Activated T-cell treated with anti-CD3 and anti-CD28 coated beads for 24 hours (primary cell): ENCODE measurements around the gene ACTR10.
A peak's percentile ranks its signal among the peaks of the same experiment; 100 is the strongest.
"Not testable (repeated sequence)": the region's sequence is repeated elsewhere in the genome, so short reads cannot be mapped to it uniquely, and the experiment has no call there.

Experiments used
- DNase-seq: peaks from one replicate; pipeline ENCODE4 v3.0.0-alpha.2; 2020; ENCODE audit warnings: low read depth

ACTR10 gene

DNA sequence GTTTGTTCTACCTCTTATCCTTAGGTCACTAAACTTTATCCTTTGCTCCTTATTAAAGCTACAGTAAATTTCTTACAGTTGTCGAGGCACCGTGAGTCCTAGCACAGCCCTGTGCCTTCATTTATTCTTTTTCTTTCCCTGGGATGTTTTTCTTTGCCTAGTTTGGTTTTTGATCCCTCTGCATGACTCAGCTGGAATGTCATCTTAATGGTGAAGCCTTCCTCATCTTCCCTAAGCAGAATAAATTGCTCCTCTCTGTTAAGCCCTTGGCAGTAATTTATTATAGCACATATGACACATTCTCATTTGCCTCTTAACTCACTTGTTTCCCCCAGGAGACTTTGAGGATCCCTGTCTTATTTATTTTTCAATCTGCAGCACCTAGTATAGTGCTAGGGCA is 16.6 kb downstream of the ACTR10 start:
- no peak for DNase-seq

DNA sequence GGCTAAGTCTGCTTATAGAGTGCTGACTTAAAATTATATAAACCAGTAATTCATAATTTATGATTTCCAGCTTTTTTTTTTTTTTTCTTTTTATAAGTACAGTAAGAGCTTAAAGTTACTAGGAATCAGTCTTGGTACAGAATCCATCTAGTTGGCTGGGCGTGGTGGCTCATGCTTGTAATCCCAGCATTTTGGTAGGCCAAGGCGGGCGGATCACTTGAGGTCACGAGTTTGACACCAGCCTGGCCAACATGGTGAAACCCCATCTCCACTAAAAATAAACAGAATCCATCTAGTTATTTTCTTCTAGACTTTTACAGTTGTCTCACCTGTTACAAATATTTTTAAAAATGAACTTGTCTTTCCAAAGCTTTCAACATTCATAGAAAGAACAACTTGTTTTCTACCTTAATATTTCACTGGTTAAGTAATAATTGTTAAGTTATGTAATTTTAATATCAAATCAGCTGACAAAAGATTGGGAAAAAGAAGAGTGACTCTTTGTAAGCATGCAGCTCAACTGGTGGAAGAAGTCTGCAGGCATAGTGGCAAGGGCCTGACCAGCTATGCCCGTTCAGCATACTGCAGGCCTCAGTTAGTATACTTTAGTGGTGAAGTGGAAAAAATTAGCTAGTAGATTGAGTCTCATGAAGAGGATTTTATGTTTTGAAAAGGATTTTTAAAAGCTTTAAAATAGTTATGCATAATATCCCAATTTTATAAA is 27.3 kb downstream of the ACTR10 start:
- no peak for DNase-seq

GRCh38 chr14:58238252-58239243 is 38.6 kb downstream of the ACTR10 start:
- no peak for DNase-seq

- peak; percentile 79 for DNase-seq
Measured at GRCh38 chr14:58239244-58240195, 39.6 kb downstream of the ACTR10 start.

DNA sequence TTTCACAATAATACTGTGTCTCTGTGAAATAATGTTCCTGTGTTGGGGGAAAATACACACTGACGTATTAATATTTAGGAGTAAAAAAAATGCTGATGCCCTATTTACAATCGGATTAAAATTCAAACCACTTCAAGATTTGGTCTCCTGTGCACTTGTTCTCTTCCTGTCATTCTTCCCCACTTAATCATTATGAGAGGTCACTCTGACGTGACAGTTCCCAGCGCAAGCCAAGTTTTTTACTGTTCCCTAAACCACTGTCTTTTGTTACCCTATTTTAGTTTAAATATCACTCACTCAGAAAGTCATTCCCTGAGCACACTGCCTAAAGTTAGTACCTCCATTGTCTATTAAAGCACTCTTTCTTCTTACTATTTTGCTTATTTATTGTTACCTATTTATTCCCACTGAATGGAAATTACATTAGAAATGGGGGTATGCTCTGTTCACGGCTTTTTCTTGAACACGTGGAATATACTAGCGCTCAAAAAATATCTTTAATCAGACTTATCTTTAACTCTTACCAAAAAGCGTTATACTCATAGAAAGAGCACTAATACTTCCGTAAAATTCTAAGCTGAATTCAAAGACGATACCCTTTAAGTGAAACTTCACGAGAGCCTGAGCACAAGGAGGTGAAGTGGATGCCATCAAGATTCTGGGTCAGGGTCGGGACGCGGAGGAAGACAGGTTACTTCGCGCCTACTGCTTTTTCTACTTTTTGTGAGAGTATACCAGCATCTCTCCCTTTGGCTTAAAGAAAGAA is 44.0 kb downstream of the ACTR10 start:
- DNase-seq, result no peak

DNA sequence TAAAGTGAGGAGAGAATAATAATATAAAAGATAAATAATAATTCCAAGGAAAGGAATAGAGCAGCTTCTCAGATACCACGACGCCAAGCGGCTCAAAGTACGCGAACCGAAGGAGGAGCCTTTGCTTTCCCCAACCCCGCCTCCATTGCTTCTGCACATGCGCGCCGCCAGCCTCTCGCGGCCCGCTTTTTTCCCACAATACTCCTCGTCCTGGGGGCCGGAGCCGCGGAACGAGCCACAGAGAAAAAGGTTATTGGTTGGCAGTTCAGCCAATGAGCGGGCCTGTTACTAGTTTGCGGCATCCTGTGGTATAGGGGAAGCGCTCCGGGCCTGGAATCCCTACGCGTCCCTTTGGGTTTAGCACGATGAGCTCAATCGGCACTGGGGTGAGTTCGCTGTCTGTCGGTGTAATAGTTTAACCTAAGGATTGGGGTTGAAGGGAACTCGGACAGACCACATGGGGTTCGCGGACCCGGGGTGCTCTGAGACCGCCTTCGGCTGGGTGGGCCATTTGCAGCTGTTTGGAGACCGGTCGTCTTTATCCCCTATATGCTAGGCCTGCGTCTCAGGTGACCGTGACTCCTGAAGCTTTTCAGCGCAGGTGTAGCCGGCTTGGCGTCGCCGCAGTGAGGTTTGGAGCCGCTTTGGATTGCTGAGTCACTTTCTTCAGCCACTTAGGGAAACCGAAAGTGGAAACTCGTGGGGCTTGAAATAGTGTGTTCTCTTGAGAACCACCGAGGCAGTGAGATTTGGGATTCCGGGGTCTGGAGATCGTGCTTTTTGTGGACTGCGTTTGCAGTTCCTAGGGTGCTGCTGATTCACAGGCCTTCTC is 44.8 kb downstream of the ACTR10 start, which contains the start of gene PSMA3:
Gene PSMA3, plus strand, starts transcription at position 288 of the 832 bp plus-strand sequence. Its CDS starts 78 bp downstream, at position 366.
- peak; percentile 98 for DNase-seq

DNA sequence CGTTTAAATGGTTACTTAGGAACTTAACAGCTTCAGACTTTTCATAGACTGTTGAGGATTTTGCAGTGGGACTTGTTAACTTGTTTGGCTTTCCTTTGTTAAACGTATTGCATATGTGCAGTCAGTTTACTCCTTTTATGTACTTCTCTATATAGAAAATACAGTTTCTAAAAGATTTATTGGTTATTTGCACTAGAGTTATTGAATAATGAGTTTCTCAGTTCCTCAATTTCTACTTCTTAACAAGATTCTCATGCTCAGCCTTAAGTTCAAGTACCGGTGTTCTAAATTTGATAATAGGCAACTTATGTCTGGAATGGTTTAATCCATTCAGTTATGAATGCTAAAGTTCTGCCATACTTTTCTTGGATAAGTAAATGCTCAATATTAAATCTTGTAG is 45.6 kb downstream of the ACTR10 start:
- DNase-seq, result no peak

DNA sequence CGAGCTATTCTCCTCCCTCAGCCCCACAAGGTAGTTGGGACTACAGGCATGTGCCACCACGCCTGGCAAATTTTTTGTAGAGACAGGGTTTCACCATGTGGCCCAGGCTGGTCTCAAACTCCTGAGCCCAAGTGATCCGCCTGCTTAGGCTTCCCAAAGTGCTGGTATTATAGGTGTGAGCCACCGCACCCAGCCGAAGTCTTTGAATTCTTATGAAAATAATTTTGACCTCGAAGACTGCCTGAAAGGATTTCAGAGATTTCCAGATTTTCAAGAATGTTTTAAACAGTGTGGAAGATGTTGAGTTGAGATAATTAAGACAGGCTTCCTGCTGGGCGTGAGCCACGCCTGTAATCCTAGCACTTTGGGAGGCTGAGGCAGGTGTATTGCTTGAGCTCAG is 49.7 kb downstream of the ACTR10 start:
- no peak for DNase-seq

GRCh38 chr14:58258156-58258555 is 58.2 kb downstream of the ACTR10 start:
- DNase-seq, result no peak

GRCh38 chr14:58262005-58262404 is 62.1 kb downstream of the ACTR10 start:
- not testable (repeated sequence) for DNase-seq

GRCh38 chr14:58265401-58265800 is 65.5 kb downstream of the ACTR10 start:
- no peak for DNase-seq

GRCh38 chr14:58270628-58271027 is 70.7 kb downstream of the ACTR10 start:
- no peak for DNase-seq

- DNase-seq, result no peak
Measured at GRCh38 chr14:58272588-58273372, 72.8 kb downstream of the ACTR10 start.

- DNase-seq, result no peak
Measured at GRCh38 chr14:58274881-58275280, 74.9 kb downstream of the ACTR10 start.

DNA sequence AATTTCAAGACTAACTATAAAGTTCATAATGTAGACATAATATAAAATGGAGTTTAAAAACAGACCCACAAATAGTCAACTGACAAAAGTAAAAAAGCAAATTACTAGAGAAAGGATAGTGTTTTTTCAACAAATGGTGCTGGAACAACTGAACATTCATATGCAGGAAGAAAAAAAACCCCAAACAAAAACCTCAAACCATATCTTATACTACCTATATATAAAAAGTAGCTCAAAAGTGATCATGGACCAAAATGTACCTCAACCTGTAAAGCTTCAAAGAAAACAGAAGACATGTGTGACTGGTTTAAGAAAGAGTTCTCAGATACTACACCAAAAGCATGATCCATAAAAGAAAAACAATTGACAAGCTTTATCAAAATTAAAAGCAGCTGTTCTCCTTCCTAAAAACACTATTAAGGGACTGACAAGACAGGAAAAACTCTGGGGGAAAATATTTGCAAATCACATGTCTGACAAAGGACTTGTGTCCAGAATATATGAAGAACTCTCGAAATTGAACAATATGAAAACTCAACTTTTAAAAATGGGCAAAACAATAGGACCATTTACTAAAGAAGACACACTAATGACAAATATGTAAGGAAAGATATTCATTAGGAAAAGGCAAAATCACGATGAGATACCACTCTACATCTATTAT is 75.7 kb downstream of the ACTR10 start:
- no peak for DNase-seq

GRCh38 chr14:58276208-58276607 is 76.3 kb downstream of the ACTR10 start:
- DNase-seq, result no peak

DNA sequence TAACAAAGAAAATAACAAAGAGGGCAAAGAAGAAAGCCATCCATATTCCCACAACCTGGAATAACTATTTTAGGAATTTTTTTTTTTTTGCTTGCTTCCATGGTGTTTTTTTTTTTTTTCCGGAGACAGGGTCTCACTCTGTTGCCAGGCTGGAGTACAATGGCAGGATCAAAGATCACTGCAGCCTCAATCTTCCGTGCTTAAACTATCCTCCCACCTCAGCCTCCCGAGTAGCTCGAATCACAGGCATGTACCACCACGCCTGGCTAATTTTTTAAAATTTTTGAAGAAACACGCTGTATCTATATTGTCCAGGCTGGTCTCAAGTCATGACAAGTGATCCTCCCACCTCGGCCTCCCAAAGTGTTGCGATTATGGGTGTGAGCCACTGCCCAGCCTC is 78.2 kb downstream of the ACTR10 start:
- no peak for DNase-seq

DNA sequence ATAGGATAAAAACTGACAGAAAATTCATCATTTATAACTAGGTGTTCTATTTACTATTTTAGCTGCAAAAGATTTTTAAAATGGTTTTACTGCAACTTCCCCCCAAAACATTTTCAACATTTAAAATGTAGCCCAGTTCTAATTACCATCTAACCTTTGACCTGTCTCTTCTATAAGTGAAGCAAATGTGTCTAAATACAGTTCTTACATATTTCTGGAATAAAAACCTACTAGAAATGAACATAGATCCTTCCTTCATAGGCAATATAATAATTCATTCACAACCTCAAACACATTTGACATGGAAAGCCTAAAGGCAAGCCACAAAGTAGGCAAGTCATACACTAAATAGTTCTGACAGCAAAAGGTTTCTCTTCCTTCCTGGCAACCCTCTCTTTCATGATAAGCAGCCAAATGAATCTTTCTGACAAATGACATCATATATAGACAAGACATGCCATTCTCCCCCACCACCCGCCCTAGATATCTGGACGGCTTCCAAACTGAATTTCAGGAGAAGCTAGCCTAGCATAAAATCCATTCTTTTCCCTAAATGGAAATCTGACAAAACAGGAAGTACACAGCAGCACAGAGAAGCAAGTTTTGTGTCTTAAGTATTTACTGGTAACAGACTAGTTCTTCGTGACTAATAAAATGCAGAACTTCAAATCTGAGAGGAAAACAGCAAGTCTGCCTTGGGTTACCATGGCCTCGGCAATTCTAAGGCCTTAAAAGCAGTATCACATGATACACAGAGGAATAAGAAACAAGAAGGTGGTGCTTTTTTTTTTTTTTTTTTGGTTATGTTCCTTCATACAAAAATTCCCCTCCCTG is 81.2 kb downstream of the ACTR10 start:
- no peak for DNase-seq
